Subcutaneous abdominal adipose tissue (tissue), 5 donors: ENCODE data around the gene MUC21.

Source experiments
- H3K27ac ChIP-seq: one replicate; pipeline ENCODE4 v1.7.0; 2013; ENCODE audit warnings: low read depth, mild to moderate bottlenecking, inconsistent platforms, low read length, moderate library complexity
- H3K27me3 ChIP-seq, 5 donors: one replicate each; pipeline ENCODE4 v1.7.0; 2013; ENCODE audit warnings: low read length in 5 of 5, inconsistent platforms in 1 of 5; ENCODE audit not compliant: control insufficient read depth in 5 of 5, insufficient read depth in 4 of 5
- H3K36me3 ChIP-seq, 5 donors: one replicate each; pipeline ENCODE4 v1.7.0; 2013; ENCODE audit warnings: low read length in 5 of 5; ENCODE audit not compliant: control insufficient read depth in 5 of 5, insufficient read depth in 5 of 5
- H3K4me1 ChIP-seq, 5 donors: one replicate each; pipeline ENCODE4 v1.7.0; 2013; ENCODE audit warnings: low read length in 5 of 5, mild to moderate bottlenecking in 3 of 5, moderate library complexity in 1 of 5; ENCODE audit not compliant: control insufficient read depth in 5 of 5, insufficient read depth in 5 of 5
- H3K4me3 ChIP-seq, 5 donors: one replicate each; pipeline ENCODE4 v1.7.0; 2013; ENCODE audit warnings: low read length in 5 of 5, low read depth in 1 of 5
- H3K9ac ChIP-seq, 5 donors: one replicate each; pipeline ENCODE4 v1.7.0; 2013; ENCODE audit warnings: low read length in 5 of 5, mild to moderate bottlenecking in 4 of 5, moderate library complexity in 3 of 5
- H3K9me3 ChIP-seq, 5 donors: one replicate each; pipeline ENCODE4 v1.7.0; 2013; ENCODE audit warnings: low read length in 5 of 5; ENCODE audit not compliant: control insufficient read depth in 5 of 5
- donor health status: healthy.
- donor health status: healthy.
- donor health status: healthy.
- donor health status: healthy.
- donor health status: healthy.

The MUC21 gene

GRCh38 chr6:30948811-30949210, 34.7 kb upstream of the MUC21 start:
- no peaks in the 10 kb centered on the region for H3K4me1 ChIP-seq
- H3K36me3 ChIP-seq, result no peaks in the 10 kb centered on the region
- no peak overlapping the region for H3K9ac ChIP-seq
- no peak overlapping the region for H3K27ac ChIP-seq
- no peaks in the 10 kb centered on the region for H3K9me3 ChIP-seq
- H3K27me3 ChIP-seq, result peaks cover 0 to 3% (median 2%) of the 10 kb centered on the region in 5 donors
- no peak overlapping the region for H3K4me3 ChIP-seq

- Histone ChIP-seq H3K9ac (no peak overlapping the region), H3K27ac (no peak overlapping the region), H3K4me3 (no peak overlapping the region), H3K9me3 (no peaks in the 10 kb centered on the region), H3K4me1 (peaks cover 0 to 17% (median 15%) of the 10 kb centered on the region in 5 donors), H3K27me3 (peaks cover 0 to 3% (median 2%) of the 10 kb centered on the region in 5 donors), H3K36me3 (no peaks in the 10 kb centered on the region)
These were observed 31.5 kb upstream of the MUC21 start for GRCh38 chr6:30951907-30952469.

- Histone ChIP-seq H3K9ac (peak overlapping the region in 3 of 5 donors; percentile 41 to 72 (median 50)), H3K9me3 (no peaks in the 10 kb centered on the region), H3K4me3 (peak overlapping the region; percentile 33 to 70 (median 57)), H3K27me3 (peaks cover 0 to 6% (median 0%) of the 10 kb centered on the region in 5 donors), H3K4me1 (peaks cover 0 to 17% (median 15%) of the 10 kb centered on the region in 5 donors), H3K27ac (no peak overlapping the region), H3K36me3 (no peaks in the 10 kb centered on the region)
These were observed 28.7 kb upstream of the MUC21 start for GRCh38 chr6:30954631-30955366.

GRCh38 chr6:30955367-30956042, 28.0 kb upstream of the MUC21 start:
- Histone ChIP-seq H3K4me3 (peak overlapping the region; percentile 56 to 70 (median 66)), H3K36me3 (no peaks in the 10 kb centered on the region), H3K27ac (no peak overlapping the region), H3K27me3 (peaks cover 0 to 6% (median 0%) of the 10 kb centered on the region in 5 donors), H3K4me1 (peaks cover 0 to 17% (median 15%) of the 10 kb centered on the region in 5 donors), H3K9me3 (no peaks in the 10 kb centered on the region), H3K9ac (peak overlapping the region in 3 of 5 donors; percentile 41 to 72 (median 50))

- Histone ChIP-seq H3K4me1 (peaks cover 0 to 17% (median 15%) of the 10 kb centered on the region in 5 donors), H3K9ac (no peak overlapping the region), H3K9me3 (no peaks in the 10 kb centered on the region), H3K36me3 (no peaks in the 10 kb centered on the region), H3K27ac (no peak overlapping the region), H3K27me3 (peaks cover 0 to 6% (median 0%) of the 10 kb centered on the region in 5 donors), H3K4me3 (no peak overlapping the region)
These were observed 25.8 kb upstream of the MUC21 start for GRCh38 chr6:30957716-30958115.

GRCh38 chr6:30960907-30961673, 22.4 kb upstream of the MUC21 start:
- Histone ChIP-seq H3K36me3 (no peaks in the 10 kb centered on the region), H3K4me3 (no peak overlapping the region), H3K9me3 (no peaks in the 10 kb centered on the region), H3K27ac (no peak overlapping the region), H3K9ac (no peak overlapping the region), H3K4me1 (peaks cover 0 to 3% (median 2%) of the 10 kb centered on the region in 5 donors), H3K27me3 (peaks cover 0 to 14% (median 6%) of the 10 kb centered on the region in 5 donors)

GRCh38 chr6:30962716-30963115, 20.8 kb upstream of the MUC21 start:
- peaks cover 0 to 14% (median 0%) of the 10 kb centered on the region in 5 donors for H3K27me3 ChIP-seq
- H3K9ac ChIP-seq, result no peak overlapping the region
- H3K4me1 ChIP-seq, result peaks cover 0 to 1% (median 0%) of the 10 kb centered on the region in 5 donors
- no peaks in the 10 kb centered on the region for H3K9me3 ChIP-seq
- H3K36me3 ChIP-seq, result no peaks in the 10 kb centered on the region
- H3K4me3 ChIP-seq, result no peak overlapping the region
- H3K27ac ChIP-seq, result no peak overlapping the region

GRCh38 chr6:30963641-30964040, 19.9 kb upstream of the MUC21 start:
- Histone ChIP-seq H3K36me3 (no peaks in the 10 kb centered on the region), H3K9me3 (no peaks in the 10 kb centered on the region), H3K27me3 (peaks cover 0 to 14% (median 0%) of the 10 kb centered on the region in 5 donors), H3K9ac (no peak overlapping the region), H3K4me1 (peaks cover 0 to 5% (median 0%) of the 10 kb centered on the region in 5 donors), H3K4me3 (no peak overlapping the region), H3K27ac (no peak overlapping the region)

- H3K9ac ChIP-seq, result no peak overlapping the region
- H3K27ac ChIP-seq, result no peak overlapping the region
- peaks cover 0 to 14% (median 0%) of the 10 kb centered on the region in 5 donors for H3K27me3 ChIP-seq
- no peaks in the 10 kb centered on the region for H3K36me3 ChIP-seq
- H3K4me1 ChIP-seq, result peaks cover 0 to 5% (median 0%) of the 10 kb centered on the region in 5 donors
- no peak overlapping the region for H3K4me3 ChIP-seq
- no peaks in the 10 kb centered on the region for H3K9me3 ChIP-seq
These were observed 19.4 kb upstream of the MUC21 start for GRCh38 chr6:30964075-30964474.
